ENCODE results near the gene YIPF7. TPM values are rescaled to one million over a fixed set of nuclear protein-coding genes. Genes with fewer than 3 reads are reported as not detected.

Gene YIPF7
- total RNA-seq, 1 donor: not detected

GRCh38 chr4:44580231-44580630 is 71.2 kb downstream of the YIPF7 start:
- no peak for DNase-seq (ENCODE audit: insufficient read length, low spot score, missing footprints)
- H3K9me3 ChIP-seq (ENCODE audit: low read depth, low read length): peaks cover 1% of the 10 kb centered on the region
- H2AFZ ChIP-seq (ENCODE audit: low read length): no peak overlapping the region
- no peaks in the 10 kb centered on the region for H3K36me3 ChIP-seq (ENCODE audit: insufficient read depth, low read length)
- no peaks in the 10 kb centered on the region for H3K79me2 ChIP-seq (ENCODE audit: insufficient read depth, low read length)
- no peak for TF ChIP-seq CTCF (IDR thresholded peaks at IDR 0.05; ENCODE audit: extremely low read depth, low read depth, low read length)
- H3K4me2 ChIP-seq (ENCODE audit: insufficient read depth, low read length): no peak overlapping the region
- H4K20me1 ChIP-seq (ENCODE audit: insufficient read depth, low read length): no peaks in the 10 kb centered on the region
- no peak overlapping the region for H3K4me3 ChIP-seq (ENCODE audit: insufficient read depth, low read length)
- H3K4me1 ChIP-seq (ENCODE audit: insufficient read depth, low read length): no peaks in the 10 kb centered on the region
- no peak overlapping the region for H3K27ac ChIP-seq (ENCODE audit: low read depth, low read length)
- H3K27me3 ChIP-seq (ENCODE audit: insufficient read depth, low read length): no peaks in the 10 kb centered on the region

GRCh38 chr4:44578954-44579353 is 72.5 kb downstream of the YIPF7 start:
- H3K79me2 ChIP-seq (ENCODE audit: insufficient read depth, low read length): no peaks in the 10 kb centered on the region
- H4K20me1 ChIP-seq (ENCODE audit: insufficient read depth, low read length): no peaks in the 10 kb centered on the region
- no peaks in the 10 kb centered on the region for H3K36me3 ChIP-seq (ENCODE audit: insufficient read depth, low read length)
- peaks cover 2% of the 10 kb centered on the region for H3K9me3 ChIP-seq (ENCODE audit: low read depth, low read length)
- no peak overlapping the region for H3K4me2 ChIP-seq (ENCODE audit: insufficient read depth, low read length)
- TF ChIP-seq CTCF (IDR thresholded peaks at IDR 0.05; ENCODE audit: extremely low read depth, low read depth, low read length): no peak
- no peak overlapping the region for H3K4me3 ChIP-seq (ENCODE audit: insufficient read depth, low read length)
- H3K4me1 ChIP-seq (ENCODE audit: insufficient read depth, low read length): no peaks in the 10 kb centered on the region
- no peak overlapping the region for H2AFZ ChIP-seq (ENCODE audit: low read length)
- no peaks in the 10 kb centered on the region for H3K27me3 ChIP-seq (ENCODE audit: insufficient read depth, low read length)
- no peak for DNase-seq (ENCODE audit: insufficient read length, low spot score, missing footprints)
- H3K27ac ChIP-seq (ENCODE audit: low read depth, low read length): no peak overlapping the region

Other genes starting within 250 kb of the YIPF7 start
- gene KCTD8, start 202.8 kb downstream of the YIPF7 start, total RNA-seq: not detected in 2 replicates
- 14.1 and 18.5 TPM in 2 replicates for gene GUF1, start 26.8 kb upstream of the YIPF7 start, total RNA-seq
- gene GNPDA2, start 74.9 kb upstream of the YIPF7 start, total RNA-seq: 25.3 and 29.5 TPM in 2 replicates

All from osteoblast (primary cell).